GM12873 (cell line): ENCODE results near the gene PDGFA.

Experiments
- CTCF ChIP-seq: IDR thresholded peaks from 2 replicates; pipeline ENCODE4 v1.5.1; 2012; ENCODE audit warnings: low read depth, mild to moderate bottlenecking, moderate library complexity, low read length, control low read depth; ENCODE audit not compliant: insufficient read depth; ENCODE audit errors: missing control alignments

Gene PDGFA

GRCh38 chr7:471866-472639 lies 47.6 kb downstream of the PDGFA start:
- TF ChIP-seq CTCF: no peak

- no peak for TF ChIP-seq CTCF
These were observed 48.3 kb downstream of the PDGFA start for GRCh38 chr7:471191-471865.

GRCh38 chr7:469563-469961 lies 50.1 kb downstream of the PDGFA start:
- TF ChIP-seq CTCF: no peak

GRCh38 chr7:468681-469562 lies 50.7 kb downstream of the PDGFA start:
- TF ChIP-seq CTCF: no peak

- no peak for TF ChIP-seq CTCF
These were observed 51.6 kb downstream of the PDGFA start for GRCh38 chr7:467856-468545.

GRCh38 chr7:467393-467828 lies 52.2 kb downstream of the PDGFA start:
- TF ChIP-seq CTCF: no peak
